Measurements from ENCODE around the gene GFOD1. TPM values are rescaled to one million over a fixed set of nuclear protein-coding genes. Genes with fewer than 3 reads are reported as not detected.

Gene GFOD1
- total and polyA plus RNA-seq, 7 donors: 2.3 to 18.3 (median 13.3) TPM

GRCh38 chr6:13360671-13361540 is 126.5 kb downstream of the GFOD1 start:
- H3K27me3 ChIP-seq: no peaks in the 10 kb centered on the region
- TF ChIP-seq POLR2A (IDR thresholded peaks at IDR 0.05) (no peak), CTCF (IDR thresholded peaks at IDR 0.05) (no peak), POLR2AphosphoS5 (IDR thresholded peaks at IDR 0.05) (no peak), EP300 (IDR thresholded peaks at IDR 0.05) (no peak)
- intact Hi-C loops (cut with DNase I): no loop called here
- no peak overlapping the region for H3K27ac ChIP-seq
- no peaks in the 10 kb centered on the region for H3K9me3 ChIP-seq
- peaks cover 6 to 17% (median 10%) of the 10 kb centered on the region in 4 donors for H3K36me3 ChIP-seq
- WGBS, 2 donors: 86 to 90% methylated on average over 6 of the region's 6 CpGs
- DNase-seq: no peak
- peaks cover 0 to 3% (median under 1%) of the 10 kb centered on the region in 4 donors for H3K4me1 ChIP-seq
- no peak overlapping the region for H3K4me3 ChIP-seq

GRCh38 chr6:13359287-13359686 is 128.1 kb downstream of the GFOD1 start:
- Histone ChIP-seq H3K36me3 (peaks cover 0 to 5% (median under 1%) of the 10 kb centered on the region in 4 donors), H3K9me3 (no peaks in the 10 kb centered on the region), H3K27me3 (no peaks in the 10 kb centered on the region), H3K27ac (no peak overlapping the region), H3K4me3 (no peak overlapping the region), H3K4me1 (peaks cover 0 to 19% (median 9%) of the 10 kb centered on the region in 4 donors)
- no peak for DNase-seq
- WGBS, 2 donors: 95% methylated on average over 6 of the region's 6 CpGs
- intact Hi-C loops (cut with DNase I): no loop called here
- TF ChIP-seq POLR2A (IDR thresholded peaks at IDR 0.05) (no peak), POLR2AphosphoS5 (IDR thresholded peaks at IDR 0.05) (no peak), EP300 (IDR thresholded peaks at IDR 0.05) (no peak), CTCF (IDR thresholded peaks at IDR 0.05) (no peak)

DNA sequence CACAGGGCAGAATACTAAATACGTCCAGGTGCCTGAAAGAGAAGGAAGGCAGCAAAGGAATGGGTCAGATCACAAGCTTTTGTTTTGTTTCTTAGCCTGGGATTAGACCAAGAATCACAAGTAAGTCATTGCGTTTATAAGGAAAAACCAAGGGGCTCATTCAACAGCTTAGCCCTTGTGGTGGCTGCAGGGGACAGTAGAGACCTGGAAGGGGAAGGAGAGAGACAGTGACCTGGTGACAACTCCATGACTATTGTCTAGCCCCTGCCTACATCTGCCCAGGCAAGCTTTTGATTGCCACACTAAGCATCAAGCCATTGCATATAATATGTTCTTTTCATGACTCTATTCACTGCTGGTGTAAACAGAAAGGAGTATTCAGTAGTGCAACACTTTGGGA is 128.9 kb downstream of the GFOD1 start:
- Histone ChIP-seq H3K27me3 (no peaks in the 10 kb centered on the region), H3K9me3 (no peaks in the 10 kb centered on the region), H3K4me1 (peaks cover 0 to 22% (median 11%) of the 10 kb centered on the region in 4 donors), H3K4me3 (no peak overlapping the region), H3K36me3 (no peaks in the 10 kb centered on the region), H3K27ac (no peak overlapping the region)
- 92 to 94% methylated on average over 2 of the region's 2 CpGs for WGBS, 2 donors
- intact Hi-C loops (cut with DNase I): no loop called here
- TF ChIP-seq POLR2A (IDR thresholded peaks at IDR 0.05) (no peak), CTCF (IDR thresholded peaks at IDR 0.05) (no peak), POLR2AphosphoS5 (IDR thresholded peaks at IDR 0.05) (no peak), EP300 (IDR thresholded peaks at IDR 0.05) (no peak)
- no peak for DNase-seq

- no peak for DNase-seq
- H3K27ac ChIP-seq: no peak overlapping the region
- H3K9me3 ChIP-seq: no peaks in the 10 kb centered on the region
- 77 to 90% methylated on average over 14 of the region's 14 CpGs for WGBS, 2 donors
- H3K36me3 ChIP-seq: no peaks in the 10 kb centered on the region
- no peaks in the 10 kb centered on the region for H3K27me3 ChIP-seq
- H3K4me1 ChIP-seq: peaks cover 0 to 22% (median 11%) of the 10 kb centered on the region in 4 donors
- TF ChIP-seq CTCF (IDR thresholded peaks at IDR 0.05): no peak
- TF ChIP-seq EP300 (IDR thresholded peaks at IDR 0.05): no peak
- TF ChIP-seq POLR2A (IDR thresholded peaks at IDR 0.05): no peak
- TF ChIP-seq POLR2AphosphoS5 (IDR thresholded peaks at IDR 0.05): no peak
- intact Hi-C loops (cut with DNase I): no loop called here
- H3K4me3 ChIP-seq: no peak overlapping the region
Observed at GRCh38 chr6:13357551-13358075, 129.8 kb downstream of the GFOD1 start.

Measured in sigmoid colon (tissue), 7 donors.